DND-41 (cell line): Measurements from ENCODE around the gene ASB16.

Experiments
- ATAC-seq: fragments of 200-7000 bp; cut with Tn5 transposase; 3 replicates; pipeline ENCODE4 v1.9.1; 2021; ENCODE audit warnings: low read depth; ENCODE audit not compliant: insufficient read depth
- DNase-seq: peaks from one replicate; pipeline ENCODE4 v3.0.0-alpha.2; 2020
- H2AFZ ChIP-seq: 2 replicates; pipeline ENCODE4 v1.6.0; 2012; ENCODE audit warnings: low read depth, low read length
- H3K27ac ChIP-seq: 2 replicates; pipeline ENCODE4 v1.5.1; 2012; ENCODE audit warnings: low read length, inconsistent platforms
- H3K27me3 ChIP-seq: fragments of 200-600 bp; sonication (generic); 2 replicates; pipeline ENCODE4 v1.6.0; 2012; ENCODE audit warnings: low read length, mild to moderate bottlenecking, inconsistent platforms; ENCODE audit not compliant: insufficient read depth, poor library complexity
- H3K36me3 ChIP-seq: 2 replicates; pipeline ENCODE4 v1.5.1; 2012; ENCODE audit warnings: low read length, inconsistent platforms; ENCODE audit not compliant: insufficient read depth
- H3K4me1 ChIP-seq: 2 replicates; pipeline ENCODE4 v1.5.1; 2012; ENCODE audit warnings: mild to moderate bottlenecking, low read length; ENCODE audit not compliant: insufficient read depth
- H3K4me2 ChIP-seq: 2 replicates; pipeline ENCODE4 v1.6.0; 2012; ENCODE audit warnings: mild to moderate bottlenecking, moderate library complexity, low read length, inconsistent platforms; ENCODE audit not compliant: insufficient read depth
- H3K4me3 ChIP-seq, 2 experiments: fragments of 200-600 bp in 1 of 2; shearing (Covaris generic) in 1 of 2; 2 replicates each; pipeline ENCODE4 v1.5.1; 2012 to 2016; ENCODE audit warnings: inconsistent platforms in 2 of 2, low read length in 2 of 2, mild to moderate bottlenecking in 2 of 2, low read depth in 1 of 2, moderate library complexity in 1 of 2
- H3K79me2 ChIP-seq: 2 replicates; pipeline ENCODE4 v1.6.0; 2012; ENCODE audit warnings: low read length, inconsistent platforms; ENCODE audit not compliant: insufficient read depth
- H3K9ac ChIP-seq: 2 replicates; pipeline ENCODE4 v1.6.0; 2012; ENCODE audit warnings: low read depth, mild to moderate bottlenecking, inconsistent platforms, low read length, moderate library complexity
- H3K9me3 ChIP-seq: 2 replicates; pipeline ENCODE4 v1.5.1; 2012; ENCODE audit warnings: low read length, moderate library complexity, mild to moderate bottlenecking, inconsistent platforms; ENCODE audit not compliant: insufficient read depth, severe bottlenecking
- H4K20me1 ChIP-seq: 2 replicates; pipeline ENCODE4 v1.6.0; 2012; ENCODE audit warnings: low read length; ENCODE audit not compliant: insufficient read depth
- EZH2 ChIP-seq: IDR thresholded peaks from 3 replicates; pipeline ENCODE4 v1.6.1; 2012; ENCODE audit warnings: borderline replicate concordance, low read depth, mild to moderate bottlenecking, moderate library complexity, low read length, inconsistent platforms; ENCODE audit not compliant: severe bottlenecking
- TF ChIP-seq, protein P1 (sequence below): IDR thresholded peaks from 2 replicates; pipeline ENCODE4 v1.5.1; 2012; ENCODE audit warnings: borderline replicate concordance, low read length, moderate library complexity, mild to moderate bottlenecking; ENCODE audit not compliant: poor library complexity, severe bottlenecking; ENCODE audit errors: extremely low read depth

ASB16 gene

DNA sequence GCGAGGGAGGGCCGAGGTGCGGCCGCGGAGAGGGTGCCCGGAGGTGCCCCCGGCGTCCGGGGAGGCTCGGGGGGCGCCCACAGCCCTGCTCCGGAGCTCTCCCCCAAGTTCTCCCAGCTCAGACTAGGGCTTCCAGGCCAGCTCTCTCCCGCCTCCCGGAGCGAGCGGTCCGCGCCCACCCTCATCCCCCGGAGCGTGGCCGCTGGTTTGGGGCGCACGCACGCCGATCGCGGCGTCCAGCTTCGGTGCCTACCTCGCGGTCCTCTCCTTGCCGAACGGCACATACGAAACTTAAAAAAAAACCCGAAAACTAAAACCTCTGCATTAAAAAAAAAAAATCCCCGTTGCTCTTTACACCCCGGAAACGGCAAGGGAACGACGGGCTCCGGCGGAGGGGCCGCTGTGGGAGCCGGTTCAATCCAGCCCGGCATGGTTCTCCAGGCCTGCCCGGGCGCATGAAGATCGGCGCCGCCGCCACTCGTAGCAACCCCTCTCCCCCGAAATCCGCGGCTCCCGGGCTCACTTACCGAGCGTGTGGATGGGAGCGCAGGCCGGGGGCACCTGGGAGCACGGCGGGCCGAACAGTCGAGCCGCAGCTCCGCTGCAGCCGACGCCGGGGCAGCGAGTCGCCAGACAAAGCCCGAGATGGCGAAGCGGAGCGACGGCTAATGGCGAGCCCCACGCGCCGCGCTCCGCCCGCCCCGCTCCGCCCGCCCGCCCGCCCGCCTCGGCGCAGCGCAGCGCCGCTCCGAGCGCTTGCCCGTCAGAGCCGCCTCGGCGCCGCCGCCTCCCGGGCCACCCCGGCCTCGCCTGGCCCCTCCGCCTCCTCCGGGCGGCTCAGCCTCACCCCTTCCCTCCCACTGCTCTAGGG lies 49.9 kb downstream of the ASB16 start:
- TF ChIP-seq, protein P1, sequence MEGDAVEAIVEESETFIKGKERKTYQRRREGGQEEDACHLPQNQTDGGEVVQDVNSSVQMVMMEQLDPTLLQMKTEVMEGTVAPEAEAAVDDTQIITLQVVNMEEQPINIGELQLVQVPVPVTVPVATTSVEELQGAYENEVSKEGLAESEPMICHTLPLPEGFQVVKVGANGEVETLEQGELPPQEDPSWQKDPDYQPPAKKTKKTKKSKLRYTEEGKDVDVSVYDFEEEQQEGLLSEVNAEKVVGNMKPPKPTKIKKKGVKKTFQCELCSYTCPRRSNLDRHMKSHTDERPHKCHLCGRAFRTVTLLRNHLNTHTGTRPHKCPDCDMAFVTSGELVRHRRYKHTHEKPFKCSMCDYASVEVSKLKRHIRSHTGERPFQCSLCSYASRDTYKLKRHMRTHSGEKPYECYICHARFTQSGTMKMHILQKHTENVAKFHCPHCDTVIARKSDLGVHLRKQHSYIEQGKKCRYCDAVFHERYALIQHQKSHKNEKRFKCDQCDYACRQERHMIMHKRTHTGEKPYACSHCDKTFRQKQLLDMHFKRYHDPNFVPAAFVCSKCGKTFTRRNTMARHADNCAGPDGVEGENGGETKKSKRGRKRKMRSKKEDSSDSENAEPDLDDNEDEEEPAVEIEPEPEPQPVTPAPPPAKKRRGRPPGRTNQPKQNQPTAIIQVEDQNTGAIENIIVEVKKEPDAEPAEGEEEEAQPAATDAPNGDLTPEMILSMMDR: no peak
- TF ChIP-seq EZH2: no peak

DNA sequence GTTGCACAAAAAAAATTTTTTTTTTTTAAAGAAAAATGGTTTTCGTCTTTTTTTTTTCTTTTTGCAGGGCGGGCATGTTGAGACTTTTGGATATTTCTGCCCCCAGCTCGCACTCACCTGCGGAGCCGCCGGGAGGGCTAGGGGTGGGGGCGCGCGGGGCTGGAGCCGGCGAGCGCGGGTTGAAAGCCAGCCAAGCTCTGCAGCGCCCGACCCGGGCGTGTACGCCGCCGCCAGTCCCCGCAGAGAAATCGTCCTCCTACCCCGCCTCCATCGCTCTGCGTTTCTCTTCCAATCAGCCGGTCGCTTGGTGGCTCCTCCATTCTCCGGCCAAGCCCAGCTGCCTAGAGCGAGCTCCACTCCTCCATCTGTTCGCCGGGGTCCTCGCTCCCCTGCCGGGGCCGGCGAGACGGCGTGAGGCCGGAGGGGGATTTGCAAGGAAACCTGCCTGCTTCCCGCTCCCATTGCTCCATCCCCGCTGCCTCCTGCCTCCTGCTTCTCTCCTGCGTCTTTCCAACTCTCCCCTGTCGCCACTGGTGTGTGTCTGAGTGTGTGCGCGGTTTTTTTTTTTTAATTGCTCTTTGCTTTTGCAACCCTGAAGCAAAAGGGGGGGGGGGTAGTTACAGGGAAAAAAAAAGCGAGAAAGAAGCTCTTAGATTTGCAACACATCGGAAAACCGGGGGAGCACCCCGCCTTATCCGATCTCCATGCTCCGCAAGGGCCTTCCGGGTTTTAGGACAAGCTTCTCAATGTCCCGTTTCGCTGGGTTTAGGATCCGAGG lies 50.8 kb downstream of the ASB16 start:
- Histone ChIP-seq H3K9me3 (no peaks in the 10 kb centered on the region), H3K79me2 (peaks cover 56% of the 10 kb centered on the region), H3K4me3 (peak overlapping the region; percentile 75 to 99), H3K27me3 (no peaks in the 10 kb centered on the region), H3K36me3 (peaks cover 16% of the 10 kb centered on the region), H3K4me1 (peaks cover 25% of the 10 kb centered on the region), H3K4me2 (peak overlapping the region; percentile 96), H3K27ac (peak overlapping the region; percentile 74), H2AFZ (peak overlapping the region; percentile 69), H4K20me1 (peaks cover 24% of the 10 kb centered on the region), H3K9ac (peak overlapping the region; percentile 98)
- DNase-seq: peak; percentile 76
- ATAC-seq: peak; percentile 34
- TF ChIP-seq, protein P1: no peak
- no peak for TF ChIP-seq EZH2

More for the DNA sequence above, 49.9 kb downstream of the ASB16 start:
- Histone ChIP-seq H3K36me3 (peaks cover 24% of the 10 kb centered on the region), H3K27me3 (no peaks in the 10 kb centered on the region), H3K4me2 (peak overlapping the region; percentile 96), H3K9me3 (no peaks in the 10 kb centered on the region), H4K20me1 (peaks cover 31% of the 10 kb centered on the region), H3K79me2 (peaks cover 64% of the 10 kb centered on the region), H3K4me1 (peaks cover 31% of the 10 kb centered on the region), H3K4me3 (peak overlapping the region; percentile 75 to 99), H3K27ac (peak overlapping the region; percentile 98), H2AFZ (peak overlapping the region; percentile 38), H3K9ac (peak overlapping the region; percentile 98)
- DNase-seq: peak; percentile 59
- peak; percentile 23 for ATAC-seq

DNA sequence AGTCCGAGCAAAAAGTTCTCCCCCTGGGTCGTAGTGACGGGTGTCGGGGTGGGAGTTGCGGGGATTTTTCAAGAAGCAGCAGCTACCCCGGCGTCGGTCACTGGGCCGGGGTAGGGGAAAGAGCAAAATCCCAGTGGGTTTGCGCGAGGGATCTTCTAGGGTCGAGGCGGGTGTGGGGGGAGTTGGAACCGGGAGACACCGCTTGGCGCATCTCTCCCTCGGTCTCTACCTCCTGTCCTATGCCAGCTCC lies 51.3 kb downstream of the ASB16 start:
- Histone ChIP-seq H3K27ac (peak overlapping the region; percentile 74; the same call in 1 of the 2 replicates), H4K20me1 (peaks cover 19% of the 10 kb centered on the region), H3K4me2 (peak overlapping the region; percentile 96), H3K4me3 (peak overlapping the region; percentile 75 to 99; a peak in 3 of 4 replicates), H3K79me2 (peaks cover 51% of the 10 kb centered on the region), H3K9me3 (no peaks in the 10 kb centered on the region), H2AFZ (no peak overlapping the region), H3K4me1 (peaks cover 20% of the 10 kb centered on the region), H3K9ac (peak overlapping the region; percentile 98), H3K36me3 (peaks cover 11% of the 10 kb centered on the region), H3K27me3 (no peaks in the 10 kb centered on the region)
- DNase-seq: no peak
- TF ChIP-seq EZH2: no peak
- ATAC-seq: no peak
